HG03095 (cell line): ENCODE data around the gene TXNDC12.
"Not testable (repeated sequence)": the region's sequence is repeated elsewhere in the genome, so short reads cannot be mapped to it uniquely, and the experiment has no call there.

Source experiments
- ATAC-seq: cut with Tn5 transposase; IDR thresholded peaks from one replicate; pipeline ENCODE4 v1.9.1; 2021; ENCODE audit warnings: moderate library complexity; ENCODE audit not compliant: unreplicated experiment

Gene TXNDC12

DNA sequence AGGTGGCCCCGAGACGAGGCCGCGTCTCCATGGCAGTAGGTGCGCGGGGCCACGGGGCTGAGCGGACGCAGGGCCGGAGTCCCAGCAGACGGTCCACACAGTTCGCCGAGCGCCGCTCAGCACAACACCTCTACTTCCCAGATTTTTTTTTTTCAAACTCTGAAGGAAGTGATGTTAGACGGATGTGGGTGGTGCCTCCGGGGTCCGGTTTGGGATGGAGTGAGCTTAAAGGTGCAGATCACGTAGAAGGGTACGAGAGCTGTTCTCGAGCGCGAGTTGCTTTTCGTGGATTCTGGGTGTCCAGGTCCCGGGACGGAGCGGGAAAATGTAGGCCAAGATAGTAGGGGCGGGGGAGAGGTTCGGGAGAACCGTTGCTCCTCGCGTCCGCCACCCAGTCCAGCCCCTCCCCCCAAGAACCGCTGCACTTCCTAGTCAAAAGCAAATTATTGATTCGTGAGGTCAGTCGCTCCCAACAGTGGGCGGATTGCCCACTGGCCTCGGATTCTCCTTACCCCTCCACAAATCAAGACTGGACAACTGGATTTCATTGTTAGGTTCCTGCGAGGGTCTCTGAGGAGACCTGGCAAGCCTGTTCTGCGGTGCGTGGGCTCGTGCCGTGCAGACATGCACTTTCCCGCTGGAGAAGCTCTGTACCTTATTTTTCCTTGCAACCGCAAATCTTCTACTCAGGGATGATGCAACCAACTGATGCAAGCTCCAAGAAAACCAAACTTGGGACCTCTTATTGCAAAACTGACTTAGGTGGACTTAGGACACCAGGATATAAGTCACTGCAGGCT, at the start of gene TXNDC12:
TXNDC12 (minus strand) TSS at position 126 of the 800 bp plus-strand sequence; CDS start at position 31, 95 bp downstream.
- ATAC-seq: peak; percentile 47

DNA sequence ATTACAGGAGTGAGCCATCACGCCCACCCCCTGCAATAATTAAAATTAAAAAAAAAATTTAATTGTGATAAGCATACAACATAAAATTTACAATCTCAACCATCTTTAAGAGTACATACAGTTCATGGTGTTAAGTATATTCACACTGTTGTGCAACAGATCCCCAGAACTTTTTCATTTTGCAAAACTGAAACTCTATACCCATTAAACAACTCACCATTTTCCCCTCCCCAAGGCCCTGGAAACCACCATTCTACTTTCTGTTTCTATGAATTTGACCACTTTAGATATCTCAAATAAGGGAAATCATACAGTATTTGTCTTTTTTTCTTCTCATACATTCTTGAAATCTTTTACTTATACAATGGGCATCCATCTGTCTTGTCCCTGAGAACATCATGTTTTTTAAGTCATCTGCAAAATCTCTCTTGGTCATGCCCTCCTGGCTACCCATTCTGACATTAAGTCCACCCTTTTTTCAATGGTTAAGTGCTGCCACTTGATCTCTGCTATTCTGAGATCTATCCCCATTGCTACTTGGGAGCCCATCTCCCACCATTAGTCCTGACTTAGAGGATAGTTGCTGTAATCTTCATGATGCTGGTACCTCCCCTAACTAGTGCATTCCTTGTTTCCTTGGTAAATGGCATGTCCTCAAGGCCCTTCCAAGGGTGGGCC, 47.5 kb upstream of the TXNDC12 start:
- ATAC-seq: no peak

DNA sequence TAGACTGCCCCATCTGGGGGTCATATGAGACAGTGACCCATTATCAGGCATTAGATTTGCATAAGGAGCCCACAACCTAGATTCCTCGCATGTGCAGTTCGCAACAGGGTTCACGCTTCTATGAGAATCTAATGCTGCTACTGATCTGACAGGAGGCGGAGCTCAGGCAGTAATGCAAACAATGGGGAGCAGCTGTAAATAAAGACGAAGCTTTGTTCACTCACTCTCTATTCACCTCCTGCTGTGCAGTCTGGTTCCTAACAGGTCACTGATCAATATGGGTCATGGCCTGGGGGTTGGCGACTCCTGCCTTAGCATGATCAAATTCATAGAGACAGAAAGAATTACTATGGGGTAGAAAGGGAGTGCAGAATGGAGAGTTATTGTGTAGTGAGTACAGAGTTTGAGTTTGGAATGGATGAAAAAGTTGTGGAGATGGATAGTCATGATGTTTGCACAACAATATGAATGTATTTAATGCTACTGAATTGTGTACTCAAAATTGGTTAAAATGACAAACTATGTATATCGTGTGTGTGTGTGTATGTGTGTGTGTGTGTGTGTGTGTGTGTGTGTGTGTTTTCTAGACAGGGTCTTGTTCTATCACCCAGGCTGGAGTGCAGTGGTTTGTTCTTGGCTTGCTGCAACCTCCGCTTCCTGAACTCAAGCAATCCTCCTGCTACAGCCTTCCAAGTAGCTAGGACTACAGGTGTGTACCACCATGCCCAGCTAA, 43.3 kb upstream of the TXNDC12 start:
- no peak for ATAC-seq

DNA sequence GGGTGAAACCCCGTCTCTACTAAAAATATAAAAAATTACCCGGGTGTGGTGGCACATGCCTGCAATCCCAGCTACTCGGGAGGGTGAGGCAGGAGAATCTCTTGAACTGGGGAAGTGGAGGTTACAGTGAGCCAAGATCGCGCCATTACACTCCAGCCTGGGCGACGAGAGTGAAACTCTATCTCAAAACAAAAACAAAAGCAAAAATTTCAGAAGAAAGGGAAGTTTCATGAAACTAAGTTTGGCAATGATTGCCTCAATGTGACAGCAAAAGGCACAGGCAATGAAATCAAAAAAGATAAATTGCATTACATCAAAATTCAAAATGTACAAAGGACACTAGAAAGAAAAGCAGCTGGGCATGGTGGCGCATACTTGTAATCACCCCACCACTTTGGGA, 41.2 kb upstream of the TXNDC12 start:
- no peak for ATAC-seq

DNA sequence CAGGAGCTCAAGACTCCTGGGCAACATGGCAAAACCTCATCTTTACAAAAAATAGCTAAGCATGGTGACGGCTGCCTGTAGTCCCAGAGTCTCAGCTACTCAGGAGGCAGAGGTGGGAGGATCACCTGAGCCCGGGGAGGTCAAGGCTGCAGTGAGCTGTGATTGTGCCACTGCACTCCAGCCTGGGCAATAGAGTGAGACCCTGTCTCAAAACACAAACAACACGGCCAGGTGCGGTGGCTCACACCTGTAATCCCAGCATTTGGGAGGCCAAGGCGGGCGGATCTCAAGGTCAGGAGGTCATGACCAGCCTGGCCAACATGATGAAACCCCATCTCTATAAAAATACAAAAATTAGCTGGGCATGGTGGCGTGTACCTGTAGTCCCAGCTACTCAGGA, 39.3 kb upstream of the TXNDC12 start:
- ATAC-seq: not testable (repeated sequence)

DNA sequence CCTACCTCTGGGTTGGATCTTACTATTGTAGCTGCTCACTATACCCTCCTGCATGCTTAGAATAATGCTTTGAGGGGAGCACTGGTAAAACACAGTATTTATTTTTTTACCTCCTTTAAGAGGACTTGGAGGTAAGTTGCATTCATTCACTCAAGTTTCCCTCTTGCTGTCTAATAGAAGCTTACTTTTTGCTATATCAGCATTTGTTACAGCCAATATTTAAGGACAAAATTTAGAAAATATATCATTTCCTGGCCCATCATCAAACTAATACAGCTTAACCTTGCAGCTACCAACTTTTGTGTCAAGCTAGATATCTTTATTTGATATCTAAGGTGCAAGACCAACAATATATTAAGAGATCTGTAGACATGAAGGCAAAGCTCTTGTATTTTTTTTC, 32.9 kb upstream of the TXNDC12 start:
- not testable (repeated sequence) for ATAC-seq

DNA sequence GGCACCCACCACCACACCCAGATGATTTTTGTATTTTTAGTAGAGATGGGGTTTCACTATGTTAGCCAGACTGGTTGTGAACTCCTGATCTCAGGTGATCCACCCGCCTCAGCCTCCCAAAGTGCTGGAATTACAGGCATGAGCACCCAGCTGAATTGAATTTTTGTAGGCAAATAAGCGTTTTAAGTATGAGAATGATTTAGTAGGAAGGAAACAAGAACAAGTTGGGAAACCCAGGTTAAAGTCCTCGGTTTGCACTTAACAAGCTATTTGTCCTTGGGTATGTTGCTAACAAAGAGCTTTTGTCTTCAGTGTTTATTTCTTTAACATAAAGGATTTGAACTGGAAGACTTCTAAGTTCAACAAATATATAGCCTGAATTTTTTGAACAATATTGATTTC, 25.0 kb upstream of the TXNDC12 start:
- no peak for ATAC-seq

DNA sequence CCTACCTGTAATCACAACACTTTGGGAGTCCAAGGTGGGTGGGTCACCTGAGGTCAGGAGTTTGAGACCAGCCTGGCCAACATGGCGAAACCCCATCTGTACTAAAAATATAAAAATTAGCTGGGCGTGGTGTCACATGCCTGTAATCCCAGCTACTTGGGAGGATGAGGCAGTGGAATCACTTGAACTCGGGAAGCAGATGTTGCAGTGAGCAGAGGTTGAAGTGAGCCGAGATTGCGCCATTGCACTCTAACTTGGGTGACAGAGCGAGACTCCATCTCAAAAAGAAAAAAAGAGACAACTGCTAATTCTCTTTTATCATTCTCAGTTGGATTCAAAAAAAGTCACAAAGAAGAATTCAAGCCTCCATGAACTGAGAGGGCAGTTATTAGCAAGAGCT, 22.3 kb upstream of the TXNDC12 start:
- not testable (repeated sequence) for ATAC-seq

DNA sequence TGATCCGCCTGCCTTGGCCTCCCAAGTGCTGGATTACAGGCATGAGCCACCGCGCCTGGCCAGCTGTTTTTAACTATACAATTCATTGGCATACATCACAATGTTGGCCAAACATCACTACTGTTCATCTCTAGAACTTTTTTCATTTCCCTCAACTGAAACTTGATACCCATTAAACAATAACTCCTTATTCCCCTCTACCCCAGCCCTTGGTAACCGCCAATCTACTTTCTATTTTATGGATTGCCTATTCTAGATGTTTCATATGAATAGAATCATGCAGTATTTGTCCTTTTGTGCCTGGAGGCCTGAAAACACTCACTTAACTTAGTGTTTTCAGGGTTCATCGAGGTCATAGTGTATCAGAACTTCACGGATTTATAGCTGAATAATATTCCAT, 17.3 kb upstream of the TXNDC12 start:
- ATAC-seq: no peak

DNA sequence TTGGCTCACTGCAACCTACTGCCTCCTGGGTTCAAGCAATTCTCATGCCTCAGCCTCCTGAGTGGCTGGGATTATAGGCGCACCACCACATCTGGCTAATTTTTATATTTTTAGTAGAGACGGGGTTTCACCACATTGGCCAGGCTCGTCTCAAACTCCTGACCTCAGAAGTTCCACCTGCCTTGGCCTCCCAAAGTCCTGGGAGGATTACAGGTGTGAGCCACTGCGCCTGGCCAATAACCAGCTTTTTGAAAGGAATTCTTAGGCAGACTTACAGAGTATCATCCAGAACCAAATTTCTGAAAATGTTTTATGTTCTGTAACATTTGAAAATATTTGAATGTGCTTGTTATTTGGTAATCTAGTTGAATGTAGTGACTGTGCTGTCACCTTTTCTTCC, 15.7 kb upstream of the TXNDC12 start:
- no peak for ATAC-seq

DNA sequence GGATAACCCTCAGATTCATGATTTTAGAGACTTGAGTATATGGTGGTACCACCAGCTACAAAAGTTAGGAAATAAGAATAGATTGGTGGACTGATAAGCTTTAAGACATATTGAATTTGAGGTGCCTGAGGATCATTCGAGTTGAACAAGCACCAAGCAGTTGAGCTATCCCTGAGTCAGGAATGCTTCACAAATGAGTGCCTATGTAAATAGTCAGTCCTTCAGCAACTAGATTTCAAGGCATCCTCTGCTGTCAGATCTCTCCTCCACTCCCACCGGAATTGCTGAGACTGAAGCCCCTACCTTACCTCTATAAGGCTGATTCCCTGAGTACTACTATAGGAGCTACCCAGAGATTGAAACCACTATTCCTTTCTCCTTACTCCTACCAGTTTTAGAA, 8.2 kb upstream of the TXNDC12 start:
- no peak for ATAC-seq

DNA sequence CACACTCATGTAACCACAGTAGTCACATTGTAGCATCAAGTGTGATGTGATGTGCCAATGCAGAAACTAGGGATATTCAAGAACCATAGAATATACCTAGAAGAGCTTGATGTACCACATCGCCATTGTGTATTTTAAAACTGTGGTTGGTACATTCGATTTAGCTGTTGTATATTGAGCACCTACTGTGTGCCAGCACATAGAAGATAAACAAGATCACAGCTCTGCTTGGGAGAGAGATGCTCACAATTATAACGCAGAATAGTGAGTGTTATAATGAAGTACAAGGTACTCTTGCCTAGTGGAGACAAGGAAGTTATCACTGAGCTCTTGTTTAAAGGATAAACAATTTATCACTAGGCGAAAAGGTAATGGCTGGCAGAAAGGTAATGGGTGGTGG, 5.8 kb upstream of the TXNDC12 start:
- no peak for ATAC-seq

DNA sequence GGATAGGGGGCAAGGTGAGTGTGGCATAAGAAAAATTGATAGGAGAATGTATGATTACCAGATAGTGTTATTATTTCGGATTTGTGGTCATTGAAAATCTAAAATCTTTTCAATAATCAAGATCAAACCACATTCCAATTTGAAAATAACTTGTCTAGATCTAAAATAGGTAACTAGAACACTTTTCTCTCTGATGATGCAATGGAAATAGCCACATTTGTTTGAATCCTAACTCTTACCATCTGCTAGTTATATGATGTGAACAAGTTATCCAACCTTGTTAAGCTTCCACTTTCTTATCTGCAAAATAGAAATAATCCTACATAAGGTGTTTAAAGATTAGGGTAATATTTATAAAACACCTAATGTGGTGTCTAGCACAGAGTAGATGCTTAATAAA, 4.9 kb upstream of the TXNDC12 start:
- ATAC-seq: no peak

DNA sequence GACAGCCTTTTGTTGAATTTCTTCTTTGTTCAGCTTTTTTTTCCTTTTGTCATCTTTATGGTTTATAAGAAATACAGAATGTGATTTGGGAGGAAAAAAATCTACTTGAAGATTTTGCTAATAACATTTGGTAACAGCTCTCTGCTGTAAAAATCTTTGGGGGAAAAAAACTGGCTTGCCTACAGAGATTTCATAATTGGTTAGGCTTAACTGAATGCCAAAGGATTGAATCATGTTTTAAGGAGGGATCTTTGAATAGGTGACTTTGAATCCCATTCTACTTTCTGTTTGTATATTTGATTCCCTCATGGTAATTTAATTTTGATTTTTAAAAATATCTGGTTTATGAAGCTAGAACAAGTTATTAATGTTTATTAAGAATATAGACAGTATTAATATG, 4.3 kb upstream of the TXNDC12 start:
- ATAC-seq: no peak

DNA sequence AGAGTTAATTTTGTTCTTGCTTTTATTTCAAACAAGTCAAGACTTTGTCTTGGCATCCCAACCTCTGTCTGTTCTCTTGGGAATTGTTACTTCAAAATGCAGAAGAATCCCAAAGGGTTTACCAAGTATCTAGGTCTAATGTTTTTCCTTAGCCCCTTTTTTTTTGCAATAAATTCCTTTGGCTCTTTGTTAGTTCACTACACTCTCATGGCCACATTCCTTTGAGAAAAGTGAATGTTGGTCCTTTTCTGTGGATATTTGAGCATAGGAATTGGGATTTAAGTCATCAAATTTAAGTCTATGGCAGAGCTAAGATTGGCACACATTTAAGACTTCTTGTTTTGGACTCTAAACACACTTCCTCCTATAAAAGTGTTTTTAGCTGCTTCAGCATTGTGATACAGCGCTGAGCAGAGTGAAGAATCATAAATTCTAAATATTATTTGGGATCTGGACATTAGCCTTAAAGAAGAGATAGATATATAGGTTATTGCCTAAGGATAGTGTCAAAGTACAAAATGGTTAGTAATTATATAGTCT, 3.0 kb upstream of the TXNDC12 start:
- ATAC-seq: no peak

DNA sequence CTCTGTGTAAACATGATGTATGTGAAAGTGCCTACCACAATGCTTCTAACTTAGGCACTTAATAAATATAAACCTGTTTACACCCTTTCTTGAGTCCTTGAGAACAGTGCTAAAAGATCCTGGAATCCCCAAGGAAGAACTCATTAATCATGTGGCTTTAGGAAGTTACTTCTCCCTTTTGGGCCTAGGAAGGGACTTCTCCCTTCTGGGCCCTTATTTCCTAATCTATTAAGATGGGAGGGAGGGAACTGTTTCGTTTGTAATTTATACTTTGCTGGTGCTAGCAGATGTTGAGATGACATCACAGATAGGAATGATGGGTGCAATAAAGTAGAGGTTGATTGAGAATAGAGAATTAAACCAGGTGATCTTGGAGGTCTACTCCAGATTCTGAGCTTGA, 2.3 kb upstream of the TXNDC12 start:
- ATAC-seq: no peak

DNA sequence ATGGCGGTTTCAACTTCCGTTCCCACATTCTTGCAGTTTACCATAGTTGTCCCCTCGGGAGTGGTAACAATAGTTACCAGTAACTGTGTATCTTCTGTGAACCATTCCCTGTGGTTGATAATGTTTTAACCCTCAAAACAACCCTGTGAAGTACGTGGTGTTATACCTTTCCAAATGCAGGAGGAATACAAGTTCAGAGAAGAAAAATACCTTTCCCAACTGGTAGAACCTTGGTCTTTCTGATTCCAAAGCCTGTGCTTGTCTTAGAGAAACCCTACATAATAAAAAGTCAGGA, 1.9 kb upstream of the TXNDC12 start:
- peak; percentile 37 for ATAC-seq

DNA sequence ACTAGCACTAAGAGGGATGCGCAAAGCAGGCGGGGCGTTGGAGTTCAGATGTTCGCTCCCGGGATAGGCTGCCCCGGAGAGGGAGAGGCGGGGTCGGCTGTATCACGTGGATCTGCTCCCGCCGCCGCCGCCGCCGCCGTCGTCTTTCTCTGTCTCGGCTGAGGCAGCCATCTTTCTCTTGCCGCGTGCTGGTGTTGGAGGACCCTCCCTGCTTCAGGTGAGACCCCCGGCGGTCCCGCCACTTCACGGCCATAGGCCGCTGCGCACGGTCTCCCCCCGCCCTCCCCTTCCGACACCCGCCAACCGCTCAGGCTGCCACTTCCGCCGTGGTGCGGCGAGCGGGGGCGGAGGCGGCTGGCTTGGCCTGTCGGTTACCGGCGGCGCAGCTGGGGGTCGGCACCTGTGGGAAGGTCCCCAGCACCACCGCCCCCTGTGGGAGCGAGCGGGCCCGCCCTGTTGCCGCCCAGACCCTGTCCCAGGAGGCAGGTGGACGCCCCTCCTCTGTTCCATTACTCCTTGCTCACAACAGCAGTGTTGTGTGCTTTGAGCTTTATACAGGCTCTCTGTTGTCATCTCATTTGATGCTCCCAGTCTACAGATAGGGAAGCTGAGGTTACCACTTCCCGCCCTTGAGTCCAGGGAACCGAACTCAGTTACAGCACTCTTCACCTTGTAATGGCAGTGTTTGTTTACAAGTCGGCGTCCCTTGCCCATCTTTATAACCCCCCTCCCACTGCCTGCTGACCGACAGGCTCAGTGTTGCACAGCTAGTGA, 1.4 kb upstream of the TXNDC12 start, which contains the start of gene BTF3L4:
BTF3L4 (plus strand) TSS at position 133 of the 774 bp plus-strand sequence. CDS start 3,553 bp downstream, outside the sequence.
- ATAC-seq: peak; percentile 69

DNA sequence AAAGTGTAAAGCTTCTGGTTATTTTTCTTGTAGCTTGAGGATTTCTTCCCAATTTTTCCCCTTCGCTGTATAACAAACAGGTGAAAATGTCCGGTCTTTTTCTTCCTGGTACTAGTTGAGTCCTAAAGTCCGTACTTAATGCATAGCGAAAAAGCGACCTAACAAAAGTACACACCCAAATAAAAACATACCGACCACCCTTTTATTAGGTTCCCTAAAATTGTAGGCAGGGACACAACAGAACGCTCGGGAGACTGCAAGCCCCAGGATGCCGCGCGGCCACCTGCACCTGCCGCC, 823 bp upstream of the TXNDC12 start:
- ATAC-seq: no peak

DNA sequence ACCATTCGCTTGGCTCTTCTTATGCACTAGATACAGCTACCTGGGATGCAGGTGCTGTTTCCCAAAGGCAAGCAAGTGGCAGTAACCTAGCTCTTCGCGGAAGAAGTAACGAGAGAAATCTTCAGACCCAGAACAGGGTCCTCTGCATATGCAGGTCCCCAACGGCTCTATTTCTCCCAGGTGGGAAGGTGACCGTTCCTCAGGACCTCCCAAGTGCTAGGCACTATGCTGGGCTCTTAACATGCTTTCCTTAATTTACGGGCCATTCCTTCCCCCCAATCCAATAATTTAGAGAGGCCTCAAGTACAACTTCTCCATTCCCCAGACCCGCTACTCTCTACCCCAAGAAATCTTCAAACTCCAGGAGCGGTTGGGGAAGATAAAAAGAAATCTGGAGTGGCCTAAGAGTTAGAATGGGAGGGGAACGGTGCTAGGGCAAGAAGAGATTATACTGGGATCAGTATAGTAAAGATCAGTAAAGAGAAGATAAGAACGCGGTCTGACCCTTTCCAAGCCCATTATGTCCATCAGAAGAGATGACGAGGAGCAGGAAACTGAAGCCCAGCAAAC, 410 bp downstream of the TXNDC12 start:
- ATAC-seq: no peak

DNA sequence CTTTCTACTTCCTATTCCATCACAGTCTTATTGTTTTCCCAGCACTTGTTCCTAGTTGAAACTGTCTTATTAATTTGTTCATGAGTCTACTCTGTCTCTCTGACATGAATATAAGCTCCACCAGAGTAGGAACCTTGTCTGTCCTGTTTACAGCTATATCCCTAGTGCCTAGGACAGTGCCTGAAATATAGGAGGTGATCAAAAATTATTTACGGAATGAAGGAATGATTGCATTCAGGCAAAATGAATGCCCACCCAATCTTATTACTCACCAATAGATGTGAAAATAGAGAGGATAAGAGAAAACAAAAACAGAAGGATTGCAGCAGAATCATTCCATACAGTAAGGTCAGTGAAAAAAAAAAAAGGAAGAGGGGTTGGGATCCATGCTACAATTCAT, 1.1 kb downstream of the TXNDC12 start:
- no peak for ATAC-seq
